Activated CD4-positive, CD25-positive, alpha-beta regulatory T cell treated with anti-CD3 and anti-CD28 coated beads, Interleukin-2, amount 50 U/mL, for 24 hours (primary cell): Measurements from ENCODE around the gene WWP2.
A peak's percentile ranks its signal among the peaks of the same experiment; 100 is the strongest.
"Not testable (repeated sequence)": the region's sequence is repeated elsewhere in the genome, so short reads cannot be mapped to it uniquely, and the experiment has no call there.

Experiments
- ATAC-seq, 2 donors: fragments of 150-1000 bp; cut with Tn5 transposase; one replicate each; pipeline ENCODE4 v1.10.0; 2021; ENCODE audit warnings: mild to moderate bottlenecking in 1 of 2, moderate library complexity in 1 of 2

The WWP2 gene

DNA sequence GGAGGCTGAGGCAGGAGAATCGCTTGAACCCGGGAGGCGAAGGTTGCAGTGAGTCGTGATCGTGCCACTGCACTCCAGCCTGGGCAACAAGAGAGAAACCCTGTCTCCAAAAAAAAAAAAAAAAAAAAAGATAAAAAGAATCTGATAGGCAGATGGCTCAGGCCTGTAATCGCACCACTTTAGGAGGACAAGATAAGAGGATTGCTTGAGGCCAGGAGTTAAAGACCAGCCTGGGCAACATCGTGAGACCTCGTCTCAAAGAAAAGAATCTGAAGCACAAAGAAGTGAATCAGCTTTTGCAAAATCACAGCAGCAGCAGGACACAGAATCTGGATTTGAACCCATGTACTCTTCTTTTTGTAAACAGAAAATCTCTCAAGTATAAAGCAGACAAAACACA, 15.0 kb upstream of the WWP2 start:
- no peak for ATAC-seq

DNA sequence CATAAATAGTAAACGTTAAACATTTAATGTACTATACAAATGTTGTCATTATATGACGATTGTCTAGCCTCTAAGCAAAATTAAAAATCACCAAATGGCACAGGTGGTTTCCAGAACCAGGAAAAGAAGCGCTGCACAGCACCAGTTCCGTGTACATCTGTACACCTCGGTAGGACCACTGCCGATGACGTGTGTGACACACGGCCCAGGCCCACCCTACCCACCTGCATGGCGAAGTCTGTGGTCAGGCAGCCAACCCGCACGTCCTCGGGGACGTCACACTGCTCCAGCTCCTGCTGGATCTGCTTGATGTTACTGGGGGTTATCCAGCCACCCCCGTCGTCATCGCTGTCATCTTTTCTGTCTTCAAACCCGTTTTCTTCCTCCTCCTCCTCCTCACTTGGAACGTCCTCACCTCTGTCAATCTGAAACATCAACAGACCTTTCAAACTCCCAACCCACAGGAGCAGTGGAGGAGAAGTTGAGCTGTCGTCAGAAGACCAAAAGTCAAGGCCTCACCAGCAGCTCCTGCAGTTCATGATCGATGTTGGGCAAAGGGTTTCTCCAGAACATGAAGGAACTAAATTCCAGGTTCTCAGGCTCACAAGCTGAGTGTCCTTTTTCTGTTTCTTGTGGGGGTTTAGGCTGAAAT, 13.3 kb upstream of the WWP2 start:
- no peak for ATAC-seq

DNA sequence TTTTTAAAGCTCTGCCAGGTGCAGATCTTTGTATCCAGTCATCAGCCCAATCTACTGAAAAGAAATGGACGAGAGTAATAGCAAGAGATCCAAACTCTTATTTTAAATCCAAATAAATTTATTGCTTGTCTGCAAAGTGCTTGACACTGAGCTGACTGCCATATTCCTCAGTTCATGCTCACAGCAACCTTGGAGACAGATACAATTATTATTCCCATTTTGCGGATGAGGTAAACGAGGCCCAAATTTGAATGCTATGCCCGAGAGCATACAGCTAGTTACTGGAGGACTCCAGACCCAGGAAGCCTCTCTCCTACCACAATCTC, 8.0 kb upstream of the WWP2 start:
- ATAC-seq, result no peak

DNA sequence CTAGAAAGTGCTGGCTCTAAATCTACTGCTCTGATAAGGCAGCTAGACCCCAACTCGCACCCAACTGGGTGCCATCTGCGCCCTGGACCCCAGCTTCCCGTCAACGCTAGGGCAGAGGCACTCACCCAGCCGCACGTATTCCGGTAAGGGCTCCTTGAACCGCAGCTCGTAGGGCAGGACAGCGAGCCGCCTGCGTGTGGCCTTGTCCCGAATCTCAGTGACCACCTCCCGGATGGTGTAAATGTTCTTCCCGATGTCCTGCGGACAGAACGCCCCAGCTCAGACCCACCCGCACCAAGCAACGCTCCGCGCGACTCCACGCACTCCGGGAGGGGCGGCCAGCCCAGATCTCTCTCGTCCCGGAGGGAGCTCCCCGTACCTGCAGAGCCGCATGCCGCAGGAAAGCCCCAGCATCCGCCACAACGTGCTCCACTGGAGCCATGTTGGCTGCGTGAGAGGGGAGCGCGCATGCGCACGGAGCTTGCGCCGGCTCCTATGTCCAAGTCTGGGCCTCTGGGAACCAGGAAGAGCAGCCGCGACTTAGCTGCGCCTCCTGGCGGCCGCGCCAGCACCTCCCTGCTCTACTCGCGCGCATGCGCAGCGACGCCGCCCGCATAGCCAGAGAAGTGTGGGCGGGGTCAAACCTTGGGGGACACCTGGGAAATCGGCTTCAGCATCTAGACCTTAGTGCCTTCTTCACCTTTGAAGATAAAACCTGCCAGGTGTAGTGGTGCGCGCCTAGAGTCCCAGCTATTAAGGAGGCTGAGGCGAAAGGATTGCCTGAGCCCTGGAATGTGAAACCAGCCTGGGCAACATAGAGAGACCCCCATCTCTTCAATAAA, 7.4 kb upstream of the WWP2 start, which contains the start of gene NOB1:
NOB1 (minus strand) TSS at position 458 of the 842 bp plus-strand sequence; CDS start at position 442, 16 bp downstream.
- ATAC-seq, result peak; percentile 97 to 98

DNA sequence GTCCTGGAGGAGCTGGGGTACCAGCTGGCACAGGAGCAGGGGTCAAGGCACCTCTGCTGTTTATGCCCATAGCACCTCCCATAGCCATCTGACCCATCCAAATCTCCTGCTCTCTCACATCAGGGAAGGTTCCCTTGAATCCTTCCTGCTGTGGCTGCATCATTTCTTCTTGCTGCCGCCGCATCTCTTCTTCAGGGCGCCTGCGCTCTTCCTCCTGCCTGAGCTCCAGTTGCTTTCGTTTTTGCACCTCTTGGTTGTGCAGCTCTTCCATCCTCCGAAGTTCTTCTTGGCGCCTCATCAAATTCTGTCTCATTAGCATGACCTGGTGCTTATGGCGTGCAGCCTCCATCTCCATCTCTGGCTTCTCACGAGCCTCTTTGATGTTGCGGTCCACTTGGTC, 5.4 kb upstream of the WWP2 start:
- no peak for ATAC-seq

DNA sequence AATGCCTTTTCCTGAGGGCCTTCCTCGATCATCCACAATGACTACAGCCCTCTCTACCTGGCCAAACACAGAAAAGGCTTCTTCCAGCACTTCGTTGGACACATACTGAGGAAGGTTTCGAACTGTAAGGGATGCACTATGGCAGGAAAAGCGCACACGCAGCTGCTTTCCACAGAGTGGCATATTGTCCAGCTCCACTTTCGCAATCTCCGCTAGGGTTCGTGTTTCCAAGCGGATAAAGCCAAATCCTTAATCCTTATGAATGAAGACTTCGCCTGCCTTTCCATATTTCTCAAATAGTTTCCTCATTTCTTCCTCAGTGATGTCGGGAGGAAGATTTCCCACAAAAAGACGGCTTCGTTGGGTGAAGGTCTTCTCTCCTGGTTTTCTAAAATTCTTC, 4.8 kb upstream of the WWP2 start:
- not testable (repeated sequence) for ATAC-seq

DNA sequence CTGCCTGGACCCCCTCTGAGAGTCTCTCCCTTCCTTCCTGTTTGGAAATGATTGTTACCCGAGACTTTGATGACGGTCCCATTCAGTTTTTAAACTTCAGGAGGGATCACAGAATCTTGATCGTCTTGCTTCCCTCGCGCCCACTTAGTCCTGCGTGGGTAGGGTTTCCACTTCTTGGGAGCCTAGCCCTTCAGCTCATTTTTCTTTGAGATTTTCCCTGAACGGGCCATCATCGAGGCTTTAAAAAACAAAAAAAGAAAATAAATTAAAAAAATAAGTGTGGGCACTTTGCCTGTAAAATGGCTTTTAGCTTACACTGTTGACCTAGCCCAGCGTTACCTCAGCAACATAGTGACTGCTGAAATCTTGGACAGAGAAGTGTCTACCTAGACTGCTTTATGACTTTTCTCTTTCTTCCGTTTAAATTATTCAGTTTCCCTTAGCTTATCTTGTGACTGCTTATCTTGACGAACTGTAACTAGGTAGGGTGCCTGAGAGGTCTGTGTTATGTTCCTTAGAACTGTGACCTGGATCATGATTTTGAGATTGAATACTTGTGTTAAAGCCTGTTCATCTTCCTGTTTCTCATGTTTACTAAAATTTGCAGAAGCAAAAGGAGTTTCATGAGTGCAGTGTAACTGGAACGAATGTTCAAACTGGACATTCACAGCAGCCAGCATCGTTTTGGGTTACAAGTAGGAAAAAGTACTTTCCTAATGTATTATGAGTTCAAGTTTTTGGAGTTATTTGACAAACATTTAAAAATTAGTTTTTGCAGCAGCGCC, 874 bp downstream of the WWP2 start:
- ATAC-seq, result peak; percentile 2 to 3

DNA sequence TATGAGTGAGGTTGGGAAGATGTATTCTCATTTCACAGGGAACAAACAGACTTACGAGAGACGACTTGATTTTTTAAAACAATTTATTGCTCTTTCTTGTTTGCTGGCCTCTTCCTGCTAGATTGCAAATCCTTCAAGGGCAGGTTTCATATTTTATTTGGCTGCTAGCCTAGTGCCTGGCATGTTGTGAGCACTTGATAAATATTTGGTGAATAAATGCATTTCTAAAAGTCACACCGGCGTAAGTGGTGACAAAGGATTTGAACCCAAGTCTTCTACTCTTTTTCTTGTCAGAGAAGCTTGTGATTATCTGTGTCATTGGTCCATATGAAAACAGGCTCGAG, 1.4 kb downstream of the WWP2 start:
- no peak for ATAC-seq

DNA sequence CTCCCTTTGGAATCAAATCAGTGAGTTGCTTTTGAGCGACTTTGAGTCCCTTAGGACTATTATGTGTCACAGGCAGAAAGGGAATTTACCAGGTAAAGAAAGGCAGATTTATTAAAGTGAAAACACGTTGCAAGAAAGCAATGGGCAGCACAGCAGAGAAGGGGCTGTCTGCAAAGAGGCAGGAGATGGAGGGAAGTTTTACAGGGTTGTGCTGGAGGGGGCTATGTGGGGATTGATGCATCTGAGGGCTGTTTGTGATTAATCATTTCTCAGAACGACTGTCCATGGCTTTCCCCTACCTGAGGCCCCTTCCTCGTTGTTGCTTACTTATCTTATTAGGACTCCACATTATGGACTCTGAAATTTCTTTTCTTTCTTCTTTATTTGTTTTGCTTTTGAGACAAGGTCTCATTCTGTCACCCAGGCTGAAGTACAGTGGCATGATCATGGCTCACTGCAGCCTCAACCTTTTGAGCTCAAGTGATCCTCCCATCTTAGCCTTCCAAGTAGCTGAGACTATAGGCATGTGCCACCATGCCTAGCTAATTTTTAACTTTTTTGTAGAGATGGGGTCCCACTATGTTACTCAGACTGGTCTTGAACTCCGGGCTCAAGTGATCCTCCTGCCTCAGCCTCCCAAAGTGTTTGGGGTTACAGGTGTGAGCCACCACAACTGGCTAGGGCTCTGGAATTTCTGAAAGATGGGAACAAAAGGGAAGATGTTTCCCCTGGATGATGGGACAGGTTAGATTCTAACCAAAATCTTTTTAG, 5.5 kb downstream of the WWP2 start:
- ATAC-seq, result peak; percentile 30 to 33

DNA sequence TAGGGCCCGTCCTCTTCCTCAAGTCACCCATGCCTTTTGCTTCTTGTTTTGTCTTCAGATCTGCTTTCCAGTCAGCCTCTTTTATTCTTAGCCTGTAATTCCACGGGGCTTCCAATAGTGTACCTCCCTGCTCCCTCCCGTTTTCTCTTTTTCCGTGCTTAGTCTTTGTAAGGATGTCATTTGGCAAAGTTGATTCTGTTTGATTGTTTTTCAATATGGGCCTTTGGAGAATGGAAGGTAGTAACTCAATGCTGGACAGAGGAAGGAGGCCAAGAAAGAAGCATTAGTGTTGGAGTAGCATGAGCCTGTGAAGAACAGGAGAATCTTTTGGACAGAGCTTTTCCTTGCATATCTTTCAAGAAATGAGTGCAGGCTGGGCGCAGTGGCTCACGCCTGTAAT, 6.5 kb downstream of the WWP2 start:
- no peak for ATAC-seq

DNA sequence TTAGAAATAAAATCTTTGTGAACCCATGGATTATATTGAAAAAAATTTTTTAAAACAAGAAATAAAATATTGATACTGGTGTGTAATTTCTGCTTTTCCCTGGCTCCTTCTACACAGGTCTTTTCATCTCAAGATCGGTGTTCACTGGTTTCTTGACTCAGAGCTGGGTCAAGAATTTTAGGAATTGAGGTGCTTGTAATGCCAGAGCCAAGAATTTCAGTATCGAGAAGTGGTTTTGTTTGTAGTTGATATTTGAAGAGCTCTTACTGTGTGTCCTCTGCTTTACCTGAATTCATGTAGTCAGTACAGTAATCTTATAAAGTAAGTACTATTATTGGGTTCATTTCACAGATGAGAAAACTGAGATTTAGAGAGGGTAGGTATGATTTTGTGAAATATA, 7.3 kb downstream of the WWP2 start:
- no peak for ATAC-seq

DNA sequence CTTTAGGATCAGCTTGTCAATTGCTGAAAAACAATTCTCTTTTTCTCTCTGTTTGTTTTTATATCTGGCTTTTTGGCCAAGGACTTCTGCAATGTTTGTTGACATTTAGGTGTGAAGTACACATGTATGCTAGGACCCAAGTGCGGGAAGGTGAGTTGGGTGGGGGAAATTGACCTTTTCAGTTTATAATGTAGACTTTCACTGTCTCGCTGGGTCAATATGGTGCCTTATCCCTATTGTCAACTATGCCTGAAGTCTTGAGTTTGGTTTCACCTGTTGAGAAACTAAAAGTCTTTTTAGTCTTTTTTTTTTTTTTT, 9.5 kb downstream of the WWP2 start:
- no peak for ATAC-seq

DNA sequence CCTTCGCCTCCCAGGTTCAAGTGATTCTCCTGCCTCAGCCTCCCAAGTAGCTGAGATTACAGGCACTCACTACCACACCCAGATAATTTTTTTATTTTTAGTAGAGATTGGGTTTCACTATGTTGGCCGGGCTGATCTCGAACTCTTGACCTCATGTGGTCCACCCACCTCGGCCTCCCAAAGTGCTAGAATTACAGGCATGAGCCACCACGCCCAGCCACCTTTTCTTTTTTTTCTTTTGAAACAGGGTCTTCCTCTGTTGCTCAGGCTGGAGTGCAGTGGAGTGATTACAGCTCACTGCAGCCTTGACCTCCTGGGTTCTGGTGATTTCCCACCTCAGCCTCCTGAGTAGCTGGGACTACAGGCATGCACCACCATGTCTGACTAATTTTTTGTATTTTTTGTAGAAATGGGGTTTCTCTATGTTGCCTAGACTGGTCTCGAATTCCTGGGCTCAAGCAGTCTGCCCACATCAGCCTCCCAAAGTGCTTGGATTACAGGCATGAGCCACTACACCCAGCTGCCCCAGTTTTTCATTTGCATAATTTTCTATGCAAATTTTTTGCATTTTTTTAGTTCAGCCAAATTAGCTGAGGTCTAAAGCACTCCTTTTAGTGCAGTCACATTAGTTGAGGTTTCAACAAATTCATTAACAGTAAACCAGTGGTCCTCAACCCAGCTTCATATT, 11.3 kb downstream of the WWP2 start:
- no peak for ATAC-seq

DNA sequence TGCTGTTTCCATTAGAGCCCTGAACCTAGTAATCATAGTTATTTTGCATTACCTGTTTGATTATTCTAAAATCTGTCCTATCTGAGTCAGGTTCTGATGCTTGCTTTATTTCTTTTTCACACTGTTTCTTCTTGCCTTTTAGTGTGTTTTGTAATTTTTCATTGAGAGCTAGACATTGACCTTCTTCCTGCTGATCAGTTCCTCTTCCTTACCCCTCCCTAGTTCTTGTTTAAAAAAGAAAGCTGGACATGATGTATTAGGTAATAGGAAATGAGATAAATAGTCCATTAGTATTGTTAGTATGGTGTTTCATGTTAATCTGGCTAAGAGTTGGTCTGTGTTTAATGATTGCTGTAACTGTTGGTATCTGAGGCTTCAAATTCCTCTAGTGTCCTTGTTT, 13.4 kb downstream of the WWP2 start:
- ATAC-seq, result no peak

DNA sequence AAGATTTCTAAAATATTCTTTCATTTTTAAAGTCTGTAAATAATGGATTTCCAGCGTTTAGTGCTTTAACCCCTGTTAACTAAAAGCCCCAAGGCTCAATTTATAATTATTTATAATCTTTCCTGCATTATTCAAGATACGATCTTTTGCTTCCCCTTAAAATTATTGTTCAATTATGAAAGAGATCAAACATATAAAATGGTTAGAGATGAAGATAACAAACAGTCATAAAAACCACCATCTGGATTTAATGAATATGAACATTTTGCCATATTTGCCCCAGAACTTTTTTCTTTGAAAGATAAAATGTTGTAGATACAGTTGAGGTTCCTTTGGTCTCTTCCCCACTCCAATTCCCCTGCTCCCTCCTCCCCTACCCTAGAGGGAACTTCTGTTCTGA, 17.6 kb downstream of the WWP2 start:
- ATAC-seq, result no peak

DNA sequence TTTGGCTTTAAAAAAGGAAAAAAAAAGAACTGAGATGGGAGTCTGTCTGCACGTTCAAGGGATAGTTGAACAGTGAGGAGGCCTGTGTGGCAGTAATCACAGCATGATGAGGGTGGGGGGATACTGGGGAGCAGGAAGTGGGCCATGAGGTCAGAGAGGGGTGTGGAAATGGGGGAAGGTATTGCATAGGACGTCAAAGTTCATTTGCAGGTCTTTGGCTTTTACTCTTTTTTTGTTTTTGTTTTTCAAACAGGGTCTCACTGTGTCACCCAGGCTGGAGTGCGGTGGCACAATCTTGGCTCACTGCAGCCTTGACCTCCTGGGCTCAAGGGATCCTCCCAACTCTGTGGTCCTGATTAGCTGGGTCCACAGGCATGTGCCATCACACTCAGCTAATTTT, 19.0 kb downstream of the WWP2 start:
- no peak for ATAC-seq

DNA sequence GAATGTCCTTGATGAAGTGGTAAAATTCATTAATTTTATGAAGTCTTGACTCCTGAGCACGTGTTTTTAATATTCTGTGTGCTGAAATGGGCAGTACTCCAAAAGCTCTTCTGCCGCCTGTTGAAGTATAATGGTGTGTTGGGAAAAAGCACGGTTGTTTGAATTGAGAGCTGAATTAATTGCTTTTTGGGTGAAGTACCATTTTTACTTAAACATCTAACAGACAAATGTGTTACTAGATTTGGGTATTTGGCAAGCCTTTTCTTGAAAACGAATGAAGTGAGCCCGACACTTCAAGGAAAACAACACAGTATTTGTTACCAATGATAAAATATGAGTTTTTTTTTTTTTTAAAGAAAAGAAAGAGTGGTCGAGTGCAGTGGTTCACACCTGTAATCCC, 22.5 kb downstream of the WWP2 start:
- no peak for ATAC-seq

DNA sequence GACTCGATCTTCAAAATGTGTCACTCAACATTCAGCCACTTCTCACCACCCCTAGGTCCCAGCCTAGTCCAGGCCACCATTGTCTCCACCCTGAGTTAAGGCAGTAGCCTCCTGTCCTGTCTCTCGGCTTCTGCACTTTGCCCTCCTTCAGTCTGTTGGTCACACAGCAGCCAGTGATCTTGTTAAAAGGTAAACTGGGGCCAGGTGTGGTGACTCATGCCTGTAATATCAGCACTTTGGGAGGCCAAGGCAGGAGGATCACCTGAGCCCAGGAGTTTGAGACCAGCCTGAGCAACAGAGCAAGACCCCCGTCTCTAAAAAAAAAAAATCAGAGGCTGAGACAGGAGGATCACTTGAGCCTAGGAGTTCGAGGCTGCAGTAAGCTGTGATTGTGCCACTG, 25.8 kb downstream of the WWP2 start:
- no peak for ATAC-seq

DNA sequence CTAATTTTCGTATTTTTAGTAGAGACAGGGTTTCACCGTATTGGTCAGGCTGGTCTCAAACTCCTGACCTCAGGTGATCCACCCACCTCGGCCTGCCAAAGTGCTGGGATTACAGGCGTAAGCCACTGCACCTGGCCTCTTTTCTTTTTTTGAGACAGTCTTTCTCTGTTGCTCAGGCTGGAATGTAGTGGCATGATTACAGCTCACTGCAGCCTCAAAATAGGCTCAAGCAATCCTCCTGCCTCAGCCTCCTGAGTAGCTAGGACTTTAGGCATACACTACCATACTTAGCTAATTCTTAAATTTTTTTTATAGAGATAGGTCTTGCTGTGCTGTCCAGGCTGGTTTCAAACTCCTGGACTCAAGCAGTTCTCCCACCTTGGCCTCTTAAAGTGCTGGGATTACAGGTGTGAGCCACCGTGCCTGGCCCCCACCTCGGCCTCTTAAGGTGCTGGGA, 29.3 kb downstream of the WWP2 start:
- not testable (repeated sequence) for ATAC-seq

DNA sequence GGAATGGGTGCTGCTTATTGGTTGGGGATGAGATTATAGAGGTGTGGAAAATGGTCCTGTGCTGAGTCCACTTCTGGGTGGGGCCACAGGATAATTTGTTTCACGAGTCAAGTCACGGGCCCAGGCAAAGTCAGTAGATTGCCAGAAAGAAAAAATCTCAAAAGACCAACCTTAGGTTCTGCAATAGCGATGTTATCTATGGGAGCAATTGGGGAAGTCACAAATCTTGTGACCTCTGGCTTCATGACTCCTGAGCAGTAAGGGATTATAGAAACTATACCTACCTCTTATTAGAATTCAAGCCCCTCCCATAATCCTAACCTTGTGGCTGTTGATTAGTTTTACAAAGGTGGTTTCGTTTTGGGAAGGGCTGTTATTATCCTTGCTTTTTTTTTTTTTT, 31.4 kb downstream of the WWP2 start:
- ATAC-seq, result no peak

DNA sequence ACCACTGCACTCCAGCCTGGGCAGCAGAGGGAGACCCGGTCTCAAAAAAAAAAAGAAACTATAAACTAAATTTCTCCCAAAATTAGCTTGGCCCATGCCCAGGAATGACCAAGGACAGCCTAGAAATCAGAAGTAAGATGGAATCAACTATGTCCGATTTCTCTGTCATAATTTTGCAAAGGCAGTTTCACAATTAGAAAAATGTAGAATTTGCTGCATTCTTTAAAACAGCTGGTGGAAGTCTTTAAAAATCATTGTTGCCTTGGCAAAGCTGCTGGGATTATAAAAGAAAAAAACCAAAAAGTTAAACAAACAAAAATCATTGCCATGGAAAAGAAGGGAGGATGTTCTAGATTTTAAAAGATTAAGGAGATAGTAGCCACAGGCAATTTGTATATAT, 32.4 kb downstream of the WWP2 start:
- no peak for ATAC-seq

DNA sequence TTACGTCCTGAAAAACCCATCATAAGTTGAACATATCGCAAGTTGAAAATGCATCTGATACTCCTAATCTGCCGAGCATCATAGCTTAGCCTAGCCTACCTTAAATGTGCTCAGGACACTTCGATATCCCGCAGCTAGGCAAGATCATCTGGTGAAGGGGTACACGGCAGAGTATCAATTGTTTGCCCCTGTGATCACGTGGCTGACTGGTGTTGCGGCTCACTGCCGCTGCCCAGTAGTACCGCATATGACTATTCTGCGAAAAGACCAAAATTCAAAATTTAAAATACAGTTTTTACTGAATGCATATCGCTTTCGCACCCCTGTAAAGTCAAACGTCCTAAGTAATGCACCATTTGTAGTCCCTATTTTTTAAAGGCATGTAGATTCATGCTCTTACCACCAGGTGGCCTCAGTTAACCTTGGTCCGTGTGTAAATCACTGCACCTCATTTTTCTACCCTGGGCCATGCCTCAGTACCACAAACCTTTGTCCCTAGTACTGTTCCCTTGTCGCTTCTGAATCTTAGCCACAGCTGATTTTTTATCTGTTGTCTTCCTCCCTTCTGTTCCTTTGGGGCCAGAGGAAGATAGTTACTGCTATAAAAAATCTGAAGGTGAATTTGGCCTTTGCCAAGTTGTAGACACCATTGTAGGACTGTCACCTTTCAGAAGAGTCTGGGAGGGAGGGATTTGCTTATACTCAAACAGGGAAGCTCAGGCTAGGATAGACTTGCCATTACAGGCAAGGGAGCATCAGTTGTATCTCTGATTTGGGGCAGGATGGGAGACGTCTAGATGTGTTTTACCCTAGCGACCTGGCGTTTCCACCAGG, 34.4 kb downstream of the WWP2 start:
- ATAC-seq, result peak in 1 of 2 donors; percentile 56
